Cardiac fibroblast (primary cell): ENCODE data around the gene KRTAP10-1.

Source experiments
- DNase-seq, 2 donors: peaks; one replicate each; pipeline versions ENCODE4 v3.0.0 to v3.0.0-alpha.2; 2010; ENCODE audit warnings: low read depth in 2 of 2
- H3K4me3 ChIP-seq, 2 donors: replicated peaks in 1 of 2; 1 replicate in 1 of 2; 2 replicates in 1 of 2; pipeline ENCODE4 v1.5.1; 2011; ENCODE audit warnings: low read depth in 2 of 2, low read length in 2 of 2, mild to moderate bottlenecking in 2 of 2, moderate library complexity in 1 of 2
- CTCF ChIP-seq: IDR thresholded peaks from one replicate; pipeline ENCODE4 v1.5.1; 2011; ENCODE audit warnings: low read depth, mild to moderate bottlenecking, low read length, inconsistent platforms

The KRTAP10-1 gene

GRCh38 chr21:44510109-44510507 lies 29.9 kb downstream of the KRTAP10-1 start:
- TF ChIP-seq CTCF: no peak
- H3K4me3 ChIP-seq: no peak overlapping the region
- no peak for DNase-seq

DNA sequence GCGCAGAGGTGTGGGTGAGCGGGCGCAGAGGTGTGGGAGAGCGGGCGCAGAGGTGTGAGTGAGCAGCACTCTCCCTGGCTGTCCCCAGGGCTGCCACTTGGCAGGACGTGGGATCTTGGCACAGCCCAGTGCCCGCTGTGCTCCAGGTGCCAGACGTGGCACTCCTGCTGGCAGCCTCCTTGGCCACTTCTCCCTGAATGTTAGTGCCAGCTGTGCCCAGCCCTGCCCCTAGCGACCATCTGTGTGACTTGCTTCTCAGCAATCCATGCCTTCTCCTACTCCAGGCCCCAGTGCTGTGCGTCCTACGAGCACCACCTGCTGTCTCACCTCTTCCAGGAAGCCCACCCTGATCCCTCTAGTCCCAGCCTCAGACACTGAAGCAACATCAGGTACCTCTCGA lies 30.5 kb downstream of the KRTAP10-1 start:
- no peak overlapping the region for H3K4me3 ChIP-seq
- TF ChIP-seq CTCF: no peak
- DNase-seq: no peak

DNA sequence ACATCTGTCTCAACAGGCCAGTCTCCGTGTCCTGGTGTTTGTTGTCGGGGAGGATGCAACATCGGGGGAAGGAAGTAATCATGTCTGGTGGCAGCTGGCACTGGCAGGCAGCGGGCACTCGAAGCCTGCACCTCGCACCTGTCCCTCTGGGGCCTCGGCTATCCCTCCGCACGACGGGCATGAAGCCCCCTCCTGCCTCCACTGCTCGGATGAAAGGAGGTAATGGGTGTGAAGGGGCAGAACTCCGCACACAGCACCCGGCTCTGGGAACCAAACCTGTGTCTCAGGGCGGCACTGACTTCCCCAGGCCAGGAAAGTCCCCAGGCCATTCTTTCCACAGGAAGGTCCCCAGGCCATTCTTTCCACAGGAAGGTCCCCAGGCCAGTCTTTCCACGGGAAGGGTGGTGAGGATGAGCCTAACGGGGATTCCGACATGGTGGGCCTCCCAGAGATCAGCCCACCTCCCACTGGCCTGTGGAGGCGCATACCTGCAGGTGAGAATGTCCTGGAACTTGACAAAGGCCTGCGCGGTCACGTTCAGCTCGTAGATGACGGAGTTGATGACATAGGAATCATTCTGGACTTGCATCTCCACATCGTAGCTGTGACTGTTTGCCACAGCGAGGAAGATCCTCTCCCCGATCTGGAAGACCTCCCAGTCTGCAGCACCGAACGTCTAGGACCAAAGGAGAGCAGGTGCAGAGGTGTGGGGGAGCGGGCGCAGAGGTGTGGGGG lies 31.1 kb downstream of the KRTAP10-1 start:
- H3K4me3 ChIP-seq: no peak overlapping the region
- TF ChIP-seq CTCF: no peak
- DNase-seq: no peak

- no peak for TF ChIP-seq CTCF
- DNase-seq: no peak
- no peak overlapping the region for H3K4me3 ChIP-seq
Measured at GRCh38 chr21:44508426-44508710, 31.6 kb downstream of the KRTAP10-1 start.

- TF ChIP-seq CTCF: no peak
- DNase-seq: no peak
- no peak overlapping the region for H3K4me3 ChIP-seq
Measured at GRCh38 chr21:44507673-44508425, 32.1 kb downstream of the KRTAP10-1 start.

DNA sequence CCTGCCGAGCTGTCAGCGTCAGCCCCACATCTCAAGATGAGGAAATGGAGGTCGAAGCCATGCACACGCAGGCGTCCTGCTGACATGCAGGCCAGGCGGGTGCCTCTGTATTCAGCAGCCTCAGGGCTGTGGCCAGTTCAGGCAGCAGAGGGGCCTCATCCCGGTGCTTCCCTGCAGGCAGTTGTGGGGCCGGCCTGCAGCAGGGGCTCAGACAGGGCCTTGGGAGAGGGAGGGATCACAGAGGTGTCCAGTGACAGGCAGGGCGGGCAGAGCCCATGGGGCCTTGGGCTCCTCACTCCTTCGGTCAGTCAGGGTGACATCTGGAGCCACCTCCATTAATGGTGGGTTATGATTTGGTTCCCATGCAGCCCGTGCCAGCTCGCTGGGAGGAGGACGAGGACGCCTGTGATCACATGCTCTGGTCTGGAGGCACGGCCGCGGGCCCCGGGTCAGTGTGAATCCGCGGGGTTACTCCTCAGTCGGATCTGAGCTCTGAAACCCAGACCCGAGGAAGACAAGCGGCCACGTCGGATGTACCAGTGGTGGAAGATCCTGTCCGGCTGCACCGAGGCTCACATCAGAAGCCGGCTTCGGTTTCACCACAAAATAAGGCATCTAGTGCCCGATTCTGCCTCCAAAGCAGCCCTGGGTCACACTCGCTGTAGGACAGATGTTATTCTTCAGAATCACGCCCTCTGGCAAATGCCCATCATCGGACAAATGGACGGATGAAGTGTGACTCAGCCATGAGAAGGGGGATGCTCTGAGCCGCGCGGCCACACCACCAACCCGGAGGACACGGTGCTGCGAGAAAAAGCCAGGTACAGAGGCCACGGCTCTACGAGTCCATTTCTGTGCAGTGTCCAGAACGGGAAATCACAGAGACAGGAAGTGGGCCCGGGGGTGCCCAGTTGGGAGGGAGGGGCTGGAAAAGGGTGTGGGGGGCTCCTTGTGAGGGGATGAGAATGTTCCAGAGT lies 33.4 kb downstream of the KRTAP10-1 start:
- no peak for TF ChIP-seq CTCF
- no peak overlapping the region for H3K4me3 ChIP-seq
- DNase-seq: no peak
